H9 (cell line): ENCODE data around the gene UXT. TPM values are rescaled to one million over a fixed set of nuclear protein-coding genes. Genes with fewer than 3 reads are reported as not detected.
A peak's percentile ranks its signal among the peaks of the same experiment; 100 is the strongest.

Experiments
- DNase-seq: peaks from one replicate; pipeline ENCODE4 v3.0.0-alpha.2; 2017
- H2AFZ ChIP-seq: one replicate; pipeline ENCODE4 v1.6.1; 2013; ENCODE audit warnings: mild to moderate bottlenecking, low read length, control low read depth, moderate library complexity
- H2AK5ac ChIP-seq: 2 replicates; pipeline ENCODE4 v1.6.1; 2013; ENCODE audit warnings: low read length, control low read depth, mixed read lengths; ENCODE audit not compliant: insufficient read length
- H2BK120ac ChIP-seq: one replicate; pipeline ENCODE4 v1.6.1; 2013; ENCODE audit warnings: low read depth, mild to moderate bottlenecking, low read length, control low read depth, inconsistent platforms; ENCODE audit not compliant: poor library complexity, severe bottlenecking
- H2BK12ac ChIP-seq: 2 replicates; pipeline ENCODE4 v1.6.1; 2013; ENCODE audit warnings: low read length, control low read depth, mixed read lengths, low read depth; ENCODE audit not compliant: insufficient read length
- H2BK15ac ChIP-seq: 2 replicates; pipeline ENCODE4 v1.6.1; 2013; ENCODE audit warnings: low read depth, low read length, control low read depth
- H2BK20ac ChIP-seq: one replicate; pipeline ENCODE4 v1.6.1; 2013; ENCODE audit warnings: low read depth, mild to moderate bottlenecking, low read length, control low read depth, inconsistent platforms; ENCODE audit not compliant: poor library complexity, severe bottlenecking
- H2BK5ac ChIP-seq: 2 replicates; pipeline ENCODE4 v1.6.1; 2013; ENCODE audit warnings: low read length, control low read depth, mixed read lengths; ENCODE audit not compliant: insufficient read length
- H3K14ac ChIP-seq: 2 replicates; pipeline ENCODE4 v1.6.1; 2013; ENCODE audit warnings: low read length, control low read depth; ENCODE audit not compliant: insufficient read depth
- H3K18ac ChIP-seq: 2 replicates; pipeline ENCODE4 v1.6.1; 2013; ENCODE audit warnings: low read depth, mild to moderate bottlenecking, mixed read lengths, low read length, control low read depth; ENCODE audit not compliant: insufficient read length
- H3K23ac ChIP-seq: 2 replicates; pipeline ENCODE4 v1.6.1; 2013; ENCODE audit warnings: low read length, control low read depth, mixed read lengths, low read depth; ENCODE audit not compliant: insufficient read length
- H3K23me2 ChIP-seq: 2 replicates; pipeline ENCODE4 v1.6.1; 2013; ENCODE audit warnings: low read depth, mild to moderate bottlenecking, mixed read lengths, low read length, control low read depth; ENCODE audit not compliant: insufficient read length, poor library complexity, severe bottlenecking
- H3K27ac ChIP-seq: 2 replicates; pipeline ENCODE4 v1.5.1; 2013; ENCODE audit warnings: low read length, control low read depth, mixed read lengths, low read depth; ENCODE audit not compliant: insufficient read length
- H3K27me3 ChIP-seq: 2 replicates; pipeline ENCODE4 v1.6.1; 2013; ENCODE audit warnings: low read length, control low read depth, inconsistent platforms; ENCODE audit not compliant: insufficient read depth
- H3K4ac ChIP-seq: 2 replicates; pipeline ENCODE4 v1.6.1; 2013; ENCODE audit warnings: low read depth, mild to moderate bottlenecking, control low read depth, inconsistent platforms, low read length, moderate library complexity
- H3K4me1 ChIP-seq: 2 replicates; pipeline ENCODE4 v1.6.1; 2013; ENCODE audit warnings: low read length, control low read depth, inconsistent platforms; ENCODE audit not compliant: insufficient read depth
- H3K4me2 ChIP-seq: 2 replicates; pipeline ENCODE4 v1.6.1; 2013; ENCODE audit warnings: low read length, control low read depth, mixed read lengths; ENCODE audit not compliant: insufficient read length, insufficient read depth
- H3K56ac ChIP-seq: 2 replicates; pipeline ENCODE4 v1.6.1; 2013; ENCODE audit warnings: low read depth, mild to moderate bottlenecking, mixed read lengths, low read length, control low read depth; ENCODE audit not compliant: insufficient read length
- H3K79me1 ChIP-seq: 2 replicates; pipeline ENCODE4 v1.6.1; 2013; ENCODE audit warnings: low read depth, mild to moderate bottlenecking, moderate library complexity, low read length, control low read depth, inconsistent platforms; ENCODE audit not compliant: insufficient read depth, poor library complexity, severe bottlenecking
- H3K79me2 ChIP-seq: 2 replicates; pipeline ENCODE4 v1.6.1; 2013; ENCODE audit warnings: low read length, control low read depth, inconsistent platforms; ENCODE audit not compliant: insufficient read depth
- H3K9ac ChIP-seq: 2 replicates; pipeline ENCODE4 v1.6.1; 2013; ENCODE audit warnings: low read length, control low read depth, mixed read lengths; ENCODE audit not compliant: insufficient read length; ENCODE audit errors: extremely low read depth
- H3K9me3 ChIP-seq: one replicate; pipeline ENCODE4 v1.6.1; 2013; ENCODE audit warnings: low read depth, low read length, inconsistent platforms; ENCODE audit not compliant: control insufficient read depth
- H3T11ph ChIP-seq: one replicate; pipeline ENCODE4 v1.6.1; 2013; ENCODE audit warnings: mild to moderate bottlenecking, low read length, control low read depth, inconsistent platforms
- H4K20me1 ChIP-seq: one replicate; pipeline ENCODE4 v1.6.1; 2013; ENCODE audit not compliant: control insufficient read depth, insufficient read length, insufficient read depth
- H4K5ac ChIP-seq: 2 replicates; pipeline ENCODE4 v1.6.1; 2013; ENCODE audit warnings: low read depth, mild to moderate bottlenecking, mixed read lengths, low read length, control low read depth; ENCODE audit not compliant: insufficient read length
- H4K8ac ChIP-seq: replicated peaks from 2 replicates; pipeline ENCODE4 v1.6.1; 2013; ENCODE audit warnings: low read length, control low read depth, mixed read lengths, low read depth; ENCODE audit not compliant: insufficient read length
- H4K91ac ChIP-seq: 2 replicates; pipeline ENCODE4 v1.6.1; 2013; ENCODE audit warnings: low read depth, mild to moderate bottlenecking, moderate library complexity, mixed read lengths, low read length, control low read depth; ENCODE audit not compliant: insufficient read length
- H3K27ac Mint-ChIP-seq, 3 experiments: 2 replicates in 2 of 3; 3 replicates in 1 of 3; pipeline ENCODE4 v1.8.0; 2020 to 2021; ENCODE audit warnings: mixed read lengths in 3 of 3, mild to moderate bottlenecking in 1 of 3, moderate library complexity in 1 of 3
- H3K27me3 Mint-ChIP-seq: 2 replicates; pipeline ENCODE4 v1.8.0; 2021; ENCODE audit warnings: low read depth, mild to moderate bottlenecking, moderate library complexity, mixed read lengths
- H3K36me3 Mint-ChIP-seq, 3 experiments: 2 replicates in 2 of 3; 3 replicates in 1 of 3; pipeline ENCODE4 v1.8.0; 2020 to 2021; ENCODE audit warnings: low read depth in 3 of 3, mixed read lengths in 3 of 3; ENCODE audit not compliant: insufficient read depth in 1 of 3
- H3K4me1 Mint-ChIP-seq, 2 experiments: 2 replicates each; pipeline ENCODE4 v1.8.0; 2020; ENCODE audit warnings: mixed read lengths in 2 of 2
- H3K4me3 Mint-ChIP-seq, 2 experiments: 2 replicates in 1 of 2; 3 replicates in 1 of 2; pipeline ENCODE4 v1.8.0; 2020 to 2021; ENCODE audit warnings: mild to moderate bottlenecking in 2 of 2, mixed read lengths in 2 of 2, moderate library complexity in 1 of 2
- H3K9me3 Mint-ChIP-seq, 2 experiments: 2 replicates in 1 of 2; 3 replicates in 1 of 2; pipeline ENCODE4 v1.8.0; 2020; ENCODE audit warnings: mild to moderate bottlenecking in 2 of 2, mixed read lengths in 2 of 2, moderate library complexity in 1 of 2
- WGBS: extraction: QIAGEN DNeasy Blood & Tissue Kit; methylation state at CpG from one replicate; pipeline ENCODE4 v1.1.7; 2013; ENCODE audit warnings: missing lambda C conversion rate, low lambda C conversion rate, mixed read lengths; ENCODE audit not compliant: insufficient read length; ENCODE audit errors: extremely low coverage; 5-methylcytosine and 5-hydroxymethylcytosine counted together
- total RNA-seq: library from RNA; stranded (reverse); gene quantifications from 2 replicates; pipeline ENCODE4 v1.2.1, GENCODE V29; 2021
- TF ChIP-seq, protein P1 (sequence below): fragments of 200-600 bp; sonication (generic); conservative IDR thresholded peaks from 3 replicates; pipeline ENCODE4 v1.8.0; 2021; ENCODE audit warnings: antibody characterized with exemption, mild to moderate bottlenecking

UXT gene
- total RNA-seq, 1 experiment from 2014 or later: 95.1 TPM

GRCh38 chrX:47646636-47647035 lies 12.3 kb downstream of the UXT start:
- TF ChIP-seq, protein P1, sequence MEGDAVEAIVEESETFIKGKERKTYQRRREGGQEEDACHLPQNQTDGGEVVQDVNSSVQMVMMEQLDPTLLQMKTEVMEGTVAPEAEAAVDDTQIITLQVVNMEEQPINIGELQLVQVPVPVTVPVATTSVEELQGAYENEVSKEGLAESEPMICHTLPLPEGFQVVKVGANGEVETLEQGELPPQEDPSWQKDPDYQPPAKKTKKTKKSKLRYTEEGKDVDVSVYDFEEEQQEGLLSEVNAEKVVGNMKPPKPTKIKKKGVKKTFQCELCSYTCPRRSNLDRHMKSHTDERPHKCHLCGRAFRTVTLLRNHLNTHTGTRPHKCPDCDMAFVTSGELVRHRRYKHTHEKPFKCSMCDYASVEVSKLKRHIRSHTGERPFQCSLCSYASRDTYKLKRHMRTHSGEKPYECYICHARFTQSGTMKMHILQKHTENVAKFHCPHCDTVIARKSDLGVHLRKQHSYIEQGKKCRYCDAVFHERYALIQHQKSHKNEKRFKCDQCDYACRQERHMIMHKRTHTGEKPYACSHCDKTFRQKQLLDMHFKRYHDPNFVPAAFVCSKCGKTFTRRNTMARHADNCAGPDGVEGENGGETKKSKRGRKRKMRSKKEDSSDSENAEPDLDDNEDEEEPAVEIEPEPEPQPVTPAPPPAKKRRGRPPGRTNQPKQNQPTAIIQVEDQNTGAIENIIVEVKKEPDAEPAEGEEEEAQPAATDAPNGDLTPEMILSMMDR: no peak

More at GRCh38 chrX:47646636-47647035, 12.3 kb downstream of the UXT start:
- Histone ChIP-seq H3K18ac (no peak overlapping the region), H4K91ac (no peak overlapping the region), H3K23ac (no peak overlapping the region), H4K5ac (no peak overlapping the region), H2AFZ (no peak overlapping the region), H3K27me3 (no peaks in the 10 kb centered on the region), H3K4me1 (no peaks in the 10 kb centered on the region; the same call in 1 of the 2 replicates), H3K9ac (no peak overlapping the region), H4K20me1 (no peaks in the 10 kb centered on the region), H2BK20ac (no peak overlapping the region), H3K79me1 (peaks cover 2% of the 10 kb centered on the region), H3K56ac (no peak overlapping the region), H3K4ac (no peak overlapping the region), H3K23me2 (no peaks in the 10 kb centered on the region), H2AK5ac (no peak overlapping the region), H3K79me2 (no peaks in the 10 kb centered on the region), H4K8ac (no peak overlapping the region), H3K14ac (no peak overlapping the region), H2BK12ac (no peak overlapping the region), H2BK5ac (no peak overlapping the region), H2BK15ac (no peak overlapping the region), H3K4me2 (no peak overlapping the region), H3K9me3 (peaks cover 55% of the 10 kb centered on the region), H3K27ac (no peak overlapping the region), H2BK120ac (no peak overlapping the region), H3T11ph (no peak overlapping the region)
- DNase-seq: no peak
- Mint-ChIP-seq H3K36me3 (peaks cover 25 to 45% (median 39%) of the 10 kb centered on the region in 3 experiments), H3K27ac (peak overlapping the region in 1 of 3 experiments; percentile 23; a peak in 1 of 7 replicates), H3K4me1 (peaks cover 20 to 24% of the 10 kb centered on the region in 2 experiments), H3K4me3 (no peak overlapping the region), H3K9me3 (peaks cover 79 to 83% of the 10 kb centered on the region in 2 experiments), H3K27me3 (no peaks in the 10 kb centered on the region; the same call in none of the 2 replicates)
- no CpG with 5 or more reads among the region's 6 CpGs for WGBS
